IMR-90 (cell line): ENCODE data around the gene AHNAK.

Experiments used
- CTCF ChIP-seq: conservative IDR thresholded peaks from 2 replicates; pipeline ENCODE4 v1.5.1; 2012; ENCODE audit warnings: mild to moderate bottlenecking, low read depth, low read length, improper control_type of control experiment
- MAFK ChIP-seq: IDR thresholded peaks from 2 replicates; pipeline ENCODE4 v1.6.1; 2012; ENCODE audit warnings: low read depth, low read length, improper control_type of control experiment
- POLR2A ChIP-seq: IDR thresholded peaks from 2 replicates; pipeline ENCODE4 v1.6.1; 2012; ENCODE audit warnings: mild to moderate bottlenecking, low read depth, low read length

GRCh38 chr11:62513626-62514025 is 33.0 kb downstream of the AHNAK start:
- TF ChIP-seq CTCF (no peak), POLR2A (no peak), MAFK (no peak)
